K562 (cell line): ENCODE data around the gene VPS13D. TPM values are rescaled to one million over a fixed set of nuclear protein-coding genes. Genes with fewer than 3 reads are reported as not detected.

Source experiments
- CHD1 ChIP-seq: fragments of 200-600 bp; sonication (generic); IDR thresholded peaks from one replicate; pipeline ENCODE4 v1.6.1; 2012; ENCODE audit warnings: mild to moderate bottlenecking, moderate library complexity, low read length, inconsistent platforms
- CREB5 ChIP-seq: fragments of 250-450 bp; sonication (Bioruptor Pico); IDR thresholded peaks from 2 replicates; pipeline ENCODE4 v1.5.0; 2020; ENCODE audit warnings: mild to moderate bottlenecking
- CSDE1 ChIP-seq, 2 experiments: fragments of 450-650 bp; IDR thresholded peaks; 2 replicates each; pipeline ENCODE4 v1.6.1; 2016; ENCODE audit warnings: mild to moderate bottlenecking in 1 of 2
- DLX4 ChIP-seq: fragments of 250-450 bp; sonication (Bioruptor Pico); IDR thresholded peaks from 2 replicates; pipeline ENCODE4 v1.6.1; 2021; ENCODE audit warnings: mild to moderate bottlenecking
- ELF4 ChIP-seq: fragments of 450-650 bp; formaldehyde crosslinking; IDR thresholded peaks from 2 replicates; pipeline ENCODE4 v1.4.0; 2022; ENCODE audit warnings: missing genetic modification characterization
- EP300 ChIP-seq: IDR thresholded peaks from 2 replicates; pipeline ENCODE4 v1.6.1; 2012; ENCODE audit warnings: low read length, improper control_type of control experiment
- KAT8 ChIP-seq: fragments of 450-650 bp; IDR thresholded peaks from 2 replicates; pipeline ENCODE4 v1.6.1; 2016; ENCODE audit warnings: low read depth, mild to moderate bottlenecking
- NFXL1 ChIP-seq: fragments of 450-650 bp; formaldehyde crosslinking; IDR thresholded peaks from 2 replicates; pipeline ENCODE4 v1.4.0; 2021; ENCODE audit warnings: mild to moderate bottlenecking
- POLR2H ChIP-seq: IDR thresholded peaks from 2 replicates; pipeline ENCODE4 v1.6.1; 2016; ENCODE audit warnings: missing genetic modification characterization, low read depth, mild to moderate bottlenecking, control low read depth, missing compliant biosample characterization, moderate library complexity
- TFAM ChIP-seq: fragments of 250-450 bp; sonication (Bioruptor Pico); conservative IDR thresholded peaks from 2 replicates; pipeline ENCODE4 v1.5.0; 2021; ENCODE audit warnings: mild to moderate bottlenecking, moderate library complexity
- YBX1 ChIP-seq: fragments of 450-650 bp; IDR thresholded peaks from 2 replicates; pipeline ENCODE4 v1.7.1; 2016; ENCODE audit warnings: mild to moderate bottlenecking
- ZNF644 ChIP-seq: fragments of 200-800 bp; sonication (Bioruptor generic); IDR thresholded peaks from 2 replicates; pipeline ENCODE4 v1.6.1; 2016; ENCODE audit warnings: low read depth, missing genetic modification characterization, missing compliant biosample characterization
- polyA plus RNA-seq, 8 experiments: library from polyadenylated mRNA; depleted of rRNA in 4 of 8; stranded (reverse) in 5 of 8; unstranded in 3 of 8; fragments of >200 nt; fragmentation: Nextera tagmentation in 2 of 8; fragmentation: Illumina TruSeq in 1 of 8; extraction: Ambion mirVana in 2 of 8; extraction: Trizol in 1 of 8; gene quantifications; 2 replicates each; pipeline versions ENCODE4 v1.2.1 to v1.2.3, GENCODE V29; 2011 to 2014; ENCODE audit warnings: inconsistent platforms in 1 of 8, missing spikeins in 1 of 8
- total RNA-seq, 7 experiments: library from RNA; depleted of rRNA in 6 of 7; stranded (reverse); fragments of >200 nt in 6 of 7; fragmentation: Illumina TruSeq in 2 of 7; extraction: Trizol in 2 of 7; gene quantifications; 2 replicates each; pipeline versions ENCODE4 v1.2.1 to v1.2.3, GENCODE V29; 2011 to 2021; ENCODE audit warnings: low replicate concordance in 1 of 7
- TF ChIP-seq, protein P1 (sequence below), 3 experiments: fragments of 200-800 bp in 1 of 3; fragments of 250-450 bp in 1 of 3; fragments of 450-650 bp in 1 of 3; sonication (Bioruptor Pico) in 1 of 3; sonication (Bioruptor generic) in 1 of 3; formaldehyde crosslinking in 1 of 3; IDR thresholded peaks; 2 replicates each; pipeline versions ENCODE4 v1.6.1 to v1.8.0; 2016 to 2022; ENCODE audit warnings: mild to moderate bottlenecking in 2 of 3, missing genetic modification characterization in 2 of 3, missing compliant biosample characterization in 1 of 3, moderate library complexity in 1 of 3
- TF ChIP-seq, protein P2 (sequence below): sonication (generic); formaldehyde crosslinking; IDR thresholded peaks from 2 replicates; pipeline ENCODE4 v1.8.0; 2023; ENCODE audit warnings: mild to moderate bottlenecking, missing genetic modification reagents
- TF ChIP-seq, protein P3 (sequence below): IDR thresholded peaks from 2 replicates; pipeline ENCODE4 v1.6.1; 2011; ENCODE audit warnings: borderline replicate concordance, low read depth, mild to moderate bottlenecking, moderate library complexity, low read length; ENCODE audit not compliant: insufficient read depth, poor library complexity, severe bottlenecking

VPS13D gene
- total and polyA plus RNA-seq, 9 of the 15 experiments (the other 6 are each of a cell fraction or from before 2014, with no cell fraction given), result 6.1 to 51.5 (median 38.5) TPM

DNA sequence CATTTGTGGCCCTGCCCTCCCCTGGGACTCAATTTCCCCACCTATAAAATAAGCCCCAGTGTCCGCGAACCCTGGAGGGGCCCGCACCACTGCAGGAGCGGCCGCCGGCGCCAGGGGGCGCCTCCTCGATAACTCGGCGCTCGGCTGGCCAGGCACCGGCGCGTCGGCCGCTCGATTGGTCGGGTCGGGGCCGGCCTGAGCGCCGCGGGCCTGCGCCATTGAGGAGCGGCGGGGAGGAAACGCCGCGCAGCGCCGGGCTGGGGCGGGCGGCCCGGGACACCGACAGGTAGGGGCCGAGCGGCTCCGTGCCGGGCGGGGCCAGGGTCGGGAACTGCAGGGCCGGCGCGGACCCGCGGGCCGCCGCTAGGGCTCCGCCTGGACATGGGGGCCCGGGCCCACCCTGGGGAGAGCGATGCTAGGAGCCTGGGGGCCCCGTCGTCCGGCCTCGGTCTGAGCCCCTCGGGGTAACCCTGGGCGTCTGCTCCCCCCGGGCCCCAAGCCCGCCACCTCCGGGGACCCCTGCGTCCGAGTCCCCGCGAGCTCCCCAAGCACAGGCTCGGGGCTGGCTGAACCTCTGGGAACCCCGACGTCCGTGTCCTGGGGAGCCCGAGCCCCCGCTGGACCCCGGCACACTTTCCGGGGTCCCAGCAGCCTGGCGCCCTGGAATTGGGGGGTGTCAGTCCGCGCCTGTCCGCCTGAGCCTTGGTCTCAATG is at the start of gene VPS13D (continued):
- TF ChIP-seq, protein P1, sequence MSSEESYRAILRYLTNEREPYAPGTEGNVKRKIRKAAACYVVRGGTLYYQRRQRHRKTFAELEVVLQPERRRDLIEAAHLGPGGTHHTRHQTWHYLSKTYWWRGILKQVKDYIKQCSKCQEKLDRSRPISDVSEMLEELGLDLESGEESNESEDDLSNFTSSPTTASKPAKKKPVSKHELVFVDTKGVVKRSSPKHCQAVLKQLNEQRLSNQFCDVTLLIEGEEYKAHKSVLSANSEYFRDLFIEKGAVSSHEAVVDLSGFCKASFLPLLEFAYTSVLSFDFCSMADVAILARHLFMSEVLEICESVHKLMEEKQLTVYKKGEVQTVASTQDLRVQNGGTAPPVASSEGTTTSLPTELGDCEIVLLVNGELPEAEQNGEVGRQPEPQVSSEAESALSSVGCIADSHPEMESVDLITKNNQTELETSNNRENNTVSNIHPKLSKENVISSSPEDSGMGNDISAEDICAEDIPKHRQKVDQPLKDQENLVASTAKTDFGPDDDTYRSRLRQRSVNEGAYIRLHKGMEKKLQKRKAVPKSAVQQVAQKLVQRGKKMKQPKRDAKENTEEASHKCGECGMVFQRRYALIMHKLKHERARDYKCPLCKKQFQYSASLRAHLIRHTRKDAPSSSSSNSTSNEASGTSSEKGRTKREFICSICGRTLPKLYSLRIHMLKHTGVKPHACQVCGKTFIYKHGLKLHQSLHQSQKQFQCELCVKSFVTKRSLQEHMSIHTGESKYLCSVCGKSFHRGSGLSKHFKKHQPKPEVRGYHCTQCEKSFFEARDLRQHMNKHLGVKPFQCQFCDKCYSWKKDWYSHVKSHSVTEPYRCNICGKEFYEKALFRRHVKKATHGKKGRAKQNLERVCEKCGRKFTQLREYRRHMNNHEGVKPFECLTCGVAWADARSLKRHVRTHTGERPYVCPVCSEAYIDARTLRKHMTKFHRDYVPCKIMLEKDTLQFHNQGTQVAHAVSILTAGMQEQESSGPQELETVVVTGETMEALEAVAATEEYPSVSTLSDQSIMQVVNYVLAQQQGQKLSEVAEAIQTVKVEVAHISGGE (CRISPR knock-in tag; IDR thresholded peaks at IDR 0.05), result no peak
- TF ChIP-seq CSDE1 (IDR thresholded peaks at IDR 0.05) (no peak), EP300 (peak; percentile 42), CHD1 (peak; percentile 59), DLX4 (CRISPR knock-in tag) (no peak), KAT8 (no peak), CREB5 (CRISPR knock-in tag) (no peak), POLR2H (tag) (no peak), ELF4 (CRISPR knock-in tag) (no peak), YBX1 (no peak), ZNF644 (tag) (no peak), TFAM (CRISPR knock-in tag) (no peak), NFXL1 (CRISPR knock-in tag) (no peak)
- TF ChIP-seq, protein P2, sequence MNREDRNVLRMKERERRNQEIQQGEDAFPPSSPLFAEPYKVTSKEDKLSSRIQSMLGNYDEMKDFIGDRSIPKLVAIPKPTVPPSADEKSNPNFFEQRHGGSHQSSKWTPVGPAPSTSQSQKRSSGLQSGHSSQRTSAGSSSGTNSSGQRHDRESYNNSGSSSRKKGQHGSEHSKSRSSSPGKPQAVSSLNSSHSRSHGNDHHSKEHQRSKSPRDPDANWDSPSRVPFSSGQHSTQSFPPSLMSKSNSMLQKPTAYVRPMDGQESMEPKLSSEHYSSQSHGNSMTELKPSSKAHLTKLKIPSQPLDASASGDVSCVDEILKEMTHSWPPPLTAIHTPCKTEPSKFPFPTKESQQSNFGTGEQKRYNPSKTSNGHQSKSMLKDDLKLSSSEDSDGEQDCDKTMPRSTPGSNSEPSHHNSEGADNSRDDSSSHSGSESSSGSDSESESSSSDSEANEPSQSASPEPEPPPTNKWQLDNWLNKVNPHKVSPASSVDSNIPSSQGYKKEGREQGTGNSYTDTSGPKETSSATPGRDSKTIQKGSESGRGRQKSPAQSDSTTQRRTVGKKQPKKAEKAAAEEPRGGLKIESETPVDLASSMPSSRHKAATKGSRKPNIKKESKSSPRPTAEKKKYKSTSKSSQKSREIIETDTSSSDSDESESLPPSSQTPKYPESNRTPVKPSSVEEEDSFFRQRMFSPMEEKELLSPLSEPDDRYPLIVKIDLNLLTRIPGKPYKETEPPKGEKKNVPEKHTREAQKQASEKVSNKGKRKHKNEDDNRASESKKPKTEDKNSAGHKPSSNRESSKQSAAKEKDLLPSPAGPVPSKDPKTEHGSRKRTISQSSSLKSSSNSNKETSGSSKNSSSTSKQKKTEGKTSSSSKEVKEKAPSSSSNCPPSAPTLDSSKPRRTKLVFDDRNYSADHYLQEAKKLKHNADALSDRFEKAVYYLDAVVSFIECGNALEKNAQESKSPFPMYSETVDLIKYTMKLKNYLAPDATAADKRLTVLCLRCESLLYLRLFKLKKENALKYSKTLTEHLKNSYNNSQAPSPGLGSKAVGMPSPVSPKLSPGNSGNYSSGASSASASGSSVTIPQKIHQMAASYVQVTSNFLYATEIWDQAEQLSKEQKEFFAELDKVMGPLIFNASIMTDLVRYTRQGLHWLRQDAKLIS (CRISPR knock-in tag), result peak; percentile 38; the same call in 1 of the 2 replicates
- TF ChIP-seq, protein P3, sequence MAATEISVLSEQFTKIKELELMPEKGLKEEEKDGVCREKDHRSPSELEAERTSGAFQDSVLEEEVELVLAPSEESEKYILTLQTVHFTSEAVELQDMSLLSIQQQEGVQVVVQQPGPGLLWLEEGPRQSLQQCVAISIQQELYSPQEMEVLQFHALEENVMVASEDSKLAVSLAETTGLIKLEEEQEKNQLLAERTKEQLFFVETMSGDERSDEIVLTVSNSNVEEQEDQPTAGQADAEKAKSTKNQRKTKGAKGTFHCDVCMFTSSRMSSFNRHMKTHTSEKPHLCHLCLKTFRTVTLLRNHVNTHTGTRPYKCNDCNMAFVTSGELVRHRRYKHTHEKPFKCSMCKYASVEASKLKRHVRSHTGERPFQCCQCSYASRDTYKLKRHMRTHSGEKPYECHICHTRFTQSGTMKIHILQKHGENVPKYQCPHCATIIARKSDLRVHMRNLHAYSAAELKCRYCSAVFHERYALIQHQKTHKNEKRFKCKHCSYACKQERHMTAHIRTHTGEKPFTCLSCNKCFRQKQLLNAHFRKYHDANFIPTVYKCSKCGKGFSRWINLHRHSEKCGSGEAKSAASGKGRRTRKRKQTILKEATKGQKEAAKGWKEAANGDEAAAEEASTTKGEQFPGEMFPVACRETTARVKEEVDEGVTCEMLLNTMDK, result peak; percentile 89
